ENCODE measurements around the gene TTLL3. TPM values are rescaled to one million over a fixed set of nuclear protein-coding genes. Genes with fewer than 3 reads are reported as not detected.

Gene TTLL3
- total and polyA plus RNA-seq, 2 of the 13 experiments (the other 11 are each of a cell fraction or from before 2014, with no cell fraction given): 9.5 to 51.2 TPM

- TF ChIP-seq PRDM15 (CRISPR knock-in tag; IDR thresholded peaks at IDR 0.05) (no peak), ZFP90 (CRISPR knock-in tag; IDR thresholded peaks at IDR 0.05; ENCODE audit: borderline replicate concordance) (peak; percentile 52; the same call in 1 of the 2 replicates), ZNF577 (CRISPR knock-in tag; IDR thresholded peaks at IDR 0.05; ENCODE audit: borderline replicate concordance, low read depth) (no peak), KDM6A (CRISPR knock-in tag; IDR thresholded peaks at IDR 0.05; ENCODE audit: low read depth) (no peak), ATF4 (CRISPR knock-in tag; IDR thresholded peaks at IDR 0.05) (no peak), ZBTB39 (CRISPR knock-in tag; IDR thresholded peaks at IDR 0.05) (no peak), MLX (CRISPR knock-in tag; IDR thresholded peaks at IDR 0.05) (no peak), ZSCAN25 (CRISPR knock-in tag; IDR thresholded peaks at IDR 0.05) (0 out of 2 replicates have a peak, but pooled peaks have one; percentile 28), ZNF431 (CRISPR knock-in tag; IDR thresholded peaks at IDR 0.05; ENCODE audit: borderline replicate concordance, low read depth) (no peak), PPARG (CRISPR knock-in tag; conservative IDR thresholded peaks at IDR 0.05) (no peak), ZNF468 (CRISPR knock-in tag; IDR thresholded peaks at IDR 0.05) (no peak), ZFY (CRISPR knock-in tag; IDR thresholded peaks at IDR 0.05) (peak; percentile 86), GFI1 (CRISPR knock-in tag; IDR thresholded peaks at IDR 0.05; ENCODE audit: borderline replicate concordance) (no peak), ZBTB42 (CRISPR knock-in tag; IDR thresholded peaks at IDR 0.05) (no peak), ZNF607 (CRISPR knock-in tag; IDR thresholded peaks at IDR 0.05; ENCODE audit: borderline replicate concordance) (no peak), RAD21 (CRISPR knock-in tag; IDR thresholded peaks at IDR 0.05) (no peak), PRDM4 (CRISPR knock-in tag; IDR thresholded peaks at IDR 0.05; ENCODE audit: borderline replicate concordance) (no peak), ZNF564 (CRISPR knock-in tag; IDR thresholded peaks at IDR 0.05) (0 out of 2 replicates have a peak, but pooled peaks have one; percentile 45), ZNF737 (CRISPR knock-in tag; IDR thresholded peaks at IDR 0.05; ENCODE audit: borderline replicate concordance) (no peak), AHR (CRISPR knock-in tag; IDR thresholded peaks at IDR 0.05) (no peak)
Observed at GRCh38 chr3:9843715-9844438, 33.8 kb downstream of the TTLL3 start, which contains the start of gene RPUSD3 (continued).

Data from HepG2 (cell line).